ENCODE data around the gene PDE1C. TPM values are rescaled to one million over a fixed set of nuclear protein-coding genes. Genes with fewer than 3 reads are reported as not detected.

PDE1C gene
- total and polyA plus RNA-seq, 4 experiments from 2014 or later, result not detected

DNA sequence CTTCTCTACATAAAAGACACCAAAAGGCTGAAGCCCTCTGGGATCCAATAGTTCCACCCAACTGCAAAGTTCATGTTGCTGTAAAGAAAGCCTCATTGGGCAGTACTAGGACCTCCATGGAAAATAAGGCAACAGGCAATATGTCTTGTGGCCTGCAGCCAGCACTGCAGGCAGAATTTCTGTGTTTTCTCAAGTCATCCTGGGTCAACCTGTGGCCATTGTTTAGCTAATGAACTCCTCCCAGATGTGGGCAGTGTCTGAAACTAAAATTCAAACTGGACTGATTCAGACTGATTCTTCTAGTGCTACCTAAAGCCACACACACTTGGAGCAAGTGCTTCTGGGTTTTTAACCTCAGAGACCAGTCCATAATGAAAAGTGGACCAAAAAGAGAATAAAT is 241.7 kb downstream of the PDE1C start:
- POLR2A ChIA-PET (ENCODE audit: partially characterized antibody), result no interaction called here
- Mint-ChIP-seq H3K27me3 (no peaks in the 10 kb centered on the region), H3K36me3 (no peaks in the 10 kb centered on the region), H3K4me1 (no peaks in the 10 kb centered on the region), H3K4me3 (no peak overlapping the region), H3K9me3 (peaks cover 0 to 24% (median 13%) of the 10 kb centered on the region in 8 donors), H3K27ac (no peak overlapping the region)
- Histone ChIP-seq H3K4me1 (ENCODE audit: insufficient read depth, low read length) (no peaks in the 10 kb centered on the region), H3K36me3 (ENCODE audit: insufficient read depth, low read length) (no peaks in the 10 kb centered on the region), H3K27ac (ENCODE audit: low read depth, low read length) (no peak overlapping the region), H3K27me3 (ENCODE audit: insufficient read depth, low read length) (no peaks in the 10 kb centered on the region), H3K9me3 (ENCODE audit: control insufficient read depth in 1 of 2, low read length in 2 of 2) (no peaks in the 10 kb centered on the region), H3K4me3 (ENCODE audit: low read length in 2 of 2) (no peak overlapping the region)
- intact Hi-C loops (cut with micrococcal nuclease), result no loop called here
- CTCF ChIA-PET (ENCODE audit: partially characterized antibody), result no interaction called here
- DNase-seq, result no peak

DNA sequence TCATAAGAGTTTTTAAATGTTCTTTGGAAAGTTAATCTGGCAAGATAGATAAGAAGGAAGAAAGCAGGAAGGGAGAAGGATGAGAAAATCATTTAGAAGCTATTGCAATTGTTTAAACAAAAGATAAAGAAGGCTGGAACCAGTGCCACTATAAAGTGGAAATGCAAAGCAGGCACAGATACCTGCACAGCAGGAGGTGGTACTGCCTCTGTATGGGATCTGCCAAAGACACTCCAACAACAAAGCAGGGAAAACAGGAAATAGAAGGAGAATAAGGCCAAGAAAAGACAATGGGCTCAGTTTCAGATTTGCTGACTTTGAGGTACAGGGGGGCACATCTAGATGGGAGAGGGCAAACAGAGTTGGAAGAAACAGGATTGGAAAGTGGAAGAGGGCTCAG is 244.6 kb downstream of the PDE1C start:
- intact Hi-C loops (cut with micrococcal nuclease), result no loop called here
- H3K4me3 ChIP-seq (ENCODE audit: low read length in 2 of 2), result no peak overlapping the region
- no peaks in the 10 kb centered on the region for H3K9me3 ChIP-seq (ENCODE audit: control insufficient read depth in 1 of 2, low read length in 2 of 2)
- no peaks in the 10 kb centered on the region for H3K36me3 Mint-ChIP-seq
- no peaks in the 10 kb centered on the region for H3K4me1 Mint-ChIP-seq
- no peaks in the 10 kb centered on the region for H3K36me3 ChIP-seq (ENCODE audit: insufficient read depth, low read length)
- ChIA-PET CTCF (ENCODE audit: partially characterized antibody) (no interaction called here), POLR2A (ENCODE audit: partially characterized antibody) (no interaction called here)
- H3K27ac Mint-ChIP-seq, result no peak overlapping the region
- no peaks in the 10 kb centered on the region for H3K27me3 Mint-ChIP-seq
- no peaks in the 10 kb centered on the region for H3K4me1 ChIP-seq (ENCODE audit: insufficient read depth, low read length)
- peaks cover 4 to 16% (median 10%) of the 10 kb centered on the region in 8 donors for H3K9me3 Mint-ChIP-seq
- no peaks in the 10 kb centered on the region for H3K27me3 ChIP-seq (ENCODE audit: insufficient read depth, low read length)
- no peak for DNase-seq
- no peak overlapping the region for H3K27ac ChIP-seq (ENCODE audit: low read depth, low read length)
- no peak overlapping the region for H3K4me3 Mint-ChIP-seq

DNA sequence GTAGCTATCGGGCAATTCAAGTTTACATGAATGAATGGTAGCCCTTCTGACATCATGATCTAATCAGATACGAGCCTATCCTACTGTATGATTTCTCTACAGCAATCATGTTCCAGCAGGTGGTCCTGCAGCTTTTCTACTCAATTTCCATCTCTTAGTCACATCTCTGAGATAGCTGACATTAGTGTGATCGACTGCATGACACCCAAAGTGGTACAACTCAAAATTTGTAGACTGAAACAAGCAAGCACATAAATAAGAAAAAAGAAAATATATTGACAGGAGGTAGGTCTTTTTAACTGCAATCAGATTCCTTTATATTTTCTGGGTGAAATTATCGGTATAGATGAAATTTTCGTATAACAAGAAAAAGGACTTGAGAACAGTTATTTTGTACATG is 251.2 kb downstream of the PDE1C start:
- H3K27me3 ChIP-seq (ENCODE audit: insufficient read depth, low read length), result no peaks in the 10 kb centered on the region
- Mint-ChIP-seq H3K4me1 (no peaks in the 10 kb centered on the region), H3K9me3 (peaks cover 0 to 8% (median 4%) of the 10 kb centered on the region in 8 donors), H3K4me3 (no peak overlapping the region), H3K27ac (no peak overlapping the region), H3K36me3 (no peaks in the 10 kb centered on the region), H3K27me3 (no peaks in the 10 kb centered on the region)
- intact Hi-C loops (cut with micrococcal nuclease), result no loop called here
- H3K9me3 ChIP-seq (ENCODE audit: control insufficient read depth in 1 of 2, low read length in 2 of 2), result no peaks in the 10 kb centered on the region
- CTCF ChIA-PET (ENCODE audit: partially characterized antibody), result no interaction called here
- H3K4me1 ChIP-seq (ENCODE audit: insufficient read depth, low read length), result no peaks in the 10 kb centered on the region
- no peak for DNase-seq
- H3K36me3 ChIP-seq (ENCODE audit: insufficient read depth, low read length), result no peaks in the 10 kb centered on the region
- no peak overlapping the region for H3K27ac ChIP-seq (ENCODE audit: low read depth, low read length)
- H3K4me3 ChIP-seq (ENCODE audit: low read length in 2 of 2), result no peak overlapping the region
- POLR2A ChIA-PET (ENCODE audit: partially characterized antibody), result no interaction called here

DNA sequence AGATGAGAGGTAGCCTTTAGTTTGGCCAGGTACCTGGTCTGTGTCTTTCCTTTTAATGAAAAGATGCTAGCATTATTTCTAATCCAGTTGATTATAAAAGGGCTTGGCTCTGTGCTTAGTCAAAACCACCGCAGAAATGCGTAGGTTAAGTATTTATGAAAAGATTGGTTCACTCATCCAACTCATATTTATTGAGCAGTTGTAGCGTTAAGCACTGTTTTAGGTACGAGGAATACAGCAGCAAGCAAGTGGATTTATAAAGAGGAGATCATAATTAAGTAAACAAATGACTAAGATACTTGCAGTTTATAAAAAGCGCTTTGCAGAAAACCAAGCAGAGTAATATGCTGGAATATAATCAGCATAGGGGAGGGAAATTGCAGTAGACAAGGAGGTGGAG is 253.4 kb downstream of the PDE1C start:
- POLR2A ChIA-PET (ENCODE audit: partially characterized antibody), result no interaction called here
- CTCF ChIA-PET (ENCODE audit: partially characterized antibody), result interaction anchor here (1.3 kb wide), 1 partner anchor 186 kb away, joined by 3 read pairs; no protein-coding TSS in a partner anchor

DNA sequence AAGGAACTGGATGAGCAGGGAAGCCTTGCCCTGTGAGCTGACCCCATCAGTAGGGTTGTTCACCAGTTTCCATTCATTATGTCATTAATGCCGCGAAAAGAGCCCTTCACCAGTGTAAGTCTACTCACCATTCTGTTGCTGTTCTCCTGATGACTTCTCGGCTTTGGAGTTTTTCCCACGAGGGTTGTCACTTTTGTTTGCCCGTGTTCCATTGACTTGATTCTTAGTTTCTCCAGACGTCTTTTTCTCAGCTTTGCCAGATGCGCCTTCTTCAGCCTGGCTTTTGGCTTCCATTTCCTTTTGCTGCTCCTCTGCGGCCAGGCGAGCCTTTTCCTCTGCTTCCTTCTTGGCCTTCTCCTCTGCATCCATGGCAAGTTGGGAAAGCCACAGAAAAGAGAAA is 254.4 kb downstream of the PDE1C start:
- H3K4me1 Mint-ChIP-seq, result no peaks in the 10 kb centered on the region
- H3K36me3 Mint-ChIP-seq, result no peaks in the 10 kb centered on the region
- Histone ChIP-seq H3K36me3 (ENCODE audit: insufficient read depth, low read length) (no peaks in the 10 kb centered on the region), H3K27ac (ENCODE audit: low read depth, low read length) (no peak overlapping the region), H3K4me3 (ENCODE audit: low read length in 2 of 2) (no peak overlapping the region), H3K27me3 (ENCODE audit: insufficient read depth, low read length) (no peaks in the 10 kb centered on the region), H3K4me1 (ENCODE audit: insufficient read depth, low read length) (no peaks in the 10 kb centered on the region), H3K9me3 (ENCODE audit: control insufficient read depth in 1 of 2, low read length in 2 of 2) (no peaks in the 10 kb centered on the region)
- H3K4me3 Mint-ChIP-seq, result no peak overlapping the region
- intact Hi-C loops (cut with micrococcal nuclease), result no loop called here
- no peak overlapping the region for H3K27ac Mint-ChIP-seq
- ChIA-PET CTCF (ENCODE audit: partially characterized antibody) (interaction anchor here (1.3 kb wide), 1 partner anchor 187 kb away, joined by 3 read pairs; no protein-coding TSS in a partner anchor), POLR2A (ENCODE audit: partially characterized antibody) (no interaction called here)
- peaks cover 0 to 10% (median 3%) of the 10 kb centered on the region in 8 donors for H3K9me3 Mint-ChIP-seq
- DNase-seq, result no peak
- no peaks in the 10 kb centered on the region for H3K27me3 Mint-ChIP-seq

More for the DNA sequence above, 253.4 kb downstream of the PDE1C start:
- Mint-ChIP-seq H3K4me1 (no peaks in the 10 kb centered on the region), H3K4me3 (no peak overlapping the region), H3K36me3 (no peaks in the 10 kb centered on the region), H3K27ac (no peak overlapping the region), H3K9me3 (peaks cover 0 to 10% (median 3%) of the 10 kb centered on the region in 8 donors), H3K27me3 (no peaks in the 10 kb centered on the region)
- Histone ChIP-seq H3K27me3 (ENCODE audit: insufficient read depth, low read length) (no peaks in the 10 kb centered on the region), H3K27ac (ENCODE audit: low read depth, low read length) (no peak overlapping the region), H3K4me3 (ENCODE audit: low read length in 2 of 2) (no peak overlapping the region), H3K4me1 (ENCODE audit: insufficient read depth, low read length) (no peaks in the 10 kb centered on the region), H3K36me3 (ENCODE audit: insufficient read depth, low read length) (no peaks in the 10 kb centered on the region), H3K9me3 (ENCODE audit: control insufficient read depth in 1 of 2, low read length in 2 of 2) (no peaks in the 10 kb centered on the region)
- no peak for DNase-seq
- intact Hi-C loops (cut with micrococcal nuclease), result no loop called here

DNA sequence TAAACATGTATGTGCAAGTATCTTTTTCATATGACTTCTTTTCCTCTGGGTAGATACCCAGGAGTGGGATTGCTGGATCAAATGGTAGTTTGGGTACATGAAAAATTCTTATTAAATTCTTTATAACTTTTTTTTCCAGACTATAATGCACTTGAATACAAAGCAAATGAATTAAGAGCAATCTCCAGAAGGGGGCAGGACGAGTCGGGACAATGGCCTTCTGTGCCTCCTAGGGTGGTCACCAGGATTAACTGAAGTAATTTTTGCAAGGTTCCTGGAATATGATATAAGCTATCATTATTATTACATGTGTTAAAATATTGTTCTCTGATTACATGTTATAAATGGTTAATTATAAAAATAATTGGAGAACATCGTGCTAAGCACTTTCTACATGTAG is 256.0 kb downstream of the PDE1C start:
- ChIA-PET CTCF (ENCODE audit: partially characterized antibody) (no interaction called here), POLR2A (ENCODE audit: partially characterized antibody) (no interaction called here)
- H3K4me3 ChIP-seq (ENCODE audit: low read length in 2 of 2), result no peak overlapping the region
- no peaks in the 10 kb centered on the region for H3K27me3 Mint-ChIP-seq
- no peak overlapping the region for H3K27ac Mint-ChIP-seq
- no peak overlapping the region for H3K27ac ChIP-seq (ENCODE audit: low read depth, low read length)
- H3K36me3 ChIP-seq (ENCODE audit: insufficient read depth, low read length), result no peaks in the 10 kb centered on the region
- no peaks in the 10 kb centered on the region for H3K4me1 ChIP-seq (ENCODE audit: insufficient read depth, low read length)
- H3K4me3 Mint-ChIP-seq, result no peak overlapping the region
- intact Hi-C loops (cut with micrococcal nuclease), result no loop called here
- no peaks in the 10 kb centered on the region for H3K9me3 ChIP-seq (ENCODE audit: control insufficient read depth in 1 of 2, low read length in 2 of 2)
- DNase-seq, result no peak
- no peaks in the 10 kb centered on the region for H3K4me1 Mint-ChIP-seq
- no peaks in the 10 kb centered on the region for H3K36me3 Mint-ChIP-seq
- no peaks in the 10 kb centered on the region for H3K27me3 ChIP-seq (ENCODE audit: insufficient read depth, low read length)
- peaks cover 0 to 10% (median 3%) of the 10 kb centered on the region in 8 donors for H3K9me3 Mint-ChIP-seq

DNA sequence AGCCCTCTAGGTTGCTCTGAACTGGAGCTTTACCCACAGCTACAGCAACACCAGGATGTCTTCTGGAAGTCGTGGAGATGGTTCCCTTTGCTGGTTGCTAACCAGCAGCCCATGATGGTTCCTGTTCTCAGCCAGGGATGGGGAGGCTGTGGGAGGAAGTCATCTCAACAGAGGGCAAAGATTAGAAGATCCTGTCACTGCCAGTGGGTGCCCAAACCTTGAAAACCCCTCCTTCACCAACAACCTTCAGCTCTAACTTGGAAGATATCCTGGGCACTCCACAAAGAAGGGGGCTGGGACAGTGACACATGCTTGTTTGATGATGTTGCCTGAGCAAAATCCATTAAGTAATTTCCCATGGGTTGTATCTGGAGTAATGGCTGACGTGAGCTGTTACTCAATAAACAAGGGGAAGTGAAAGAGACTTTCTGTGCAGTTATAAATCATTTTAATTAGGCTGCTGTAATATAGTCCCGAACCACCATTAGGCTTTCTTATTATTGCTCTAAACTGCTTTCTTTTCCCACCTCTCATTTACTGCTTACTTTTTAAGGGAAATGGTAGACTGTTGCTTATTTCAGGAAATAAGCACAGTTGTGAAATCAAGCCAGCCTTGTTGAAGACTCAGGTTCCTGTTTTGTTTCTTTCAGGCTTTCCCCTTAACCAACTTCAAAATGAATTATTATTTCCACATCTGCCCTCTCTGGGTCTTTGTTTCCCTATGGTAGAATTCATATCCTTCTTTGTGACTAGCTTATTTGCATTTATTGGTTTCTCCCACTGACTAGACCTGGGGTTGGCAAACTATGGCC is 258.4 kb downstream of the PDE1C start:
- Mint-ChIP-seq H3K27ac (no peak overlapping the region), H3K27me3 (no peaks in the 10 kb centered on the region), H3K4me3 (no peak overlapping the region), H3K36me3 (no peaks in the 10 kb centered on the region), H3K4me1 (no peaks in the 10 kb centered on the region), H3K9me3 (peaks cover 0 to 12% (median 2%) of the 10 kb centered on the region in 8 donors)
- no peak for DNase-seq
- ChIA-PET CTCF (ENCODE audit: partially characterized antibody) (no interaction called here), POLR2A (ENCODE audit: partially characterized antibody) (no interaction called here)
- Histone ChIP-seq H3K36me3 (ENCODE audit: insufficient read depth, low read length) (no peaks in the 10 kb centered on the region), H3K27ac (ENCODE audit: low read depth, low read length) (no peak overlapping the region), H3K9me3 (ENCODE audit: control insufficient read depth in 1 of 2, low read length in 2 of 2) (no peaks in the 10 kb centered on the region), H3K4me3 (ENCODE audit: low read length in 2 of 2) (no peak overlapping the region), H3K4me1 (ENCODE audit: insufficient read depth, low read length) (no peaks in the 10 kb centered on the region), H3K27me3 (ENCODE audit: insufficient read depth, low read length) (no peaks in the 10 kb centered on the region)
- intact Hi-C loops (cut with micrococcal nuclease), result no loop called here
